Measurements from ENCODE around the gene RABL3.
"Not testable (repeated sequence)": the region's sequence is repeated elsewhere in the genome, so short reads cannot be mapped to it uniquely, and the experiment has no call there.

Gene RABL3, protein sequence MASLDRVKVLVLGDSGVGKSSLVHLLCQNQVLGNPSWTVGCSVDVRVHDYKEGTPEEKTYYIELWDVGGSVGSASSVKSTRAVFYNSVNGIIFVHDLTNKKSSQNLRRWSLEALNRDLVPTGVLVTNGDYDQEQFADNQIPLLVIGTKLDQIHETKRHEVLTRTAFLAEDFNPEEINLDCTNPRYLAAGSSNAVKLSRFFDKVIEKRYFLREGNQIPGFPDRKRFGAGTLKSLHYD

GRCh38 chr3:120742198-120742848, at the start of gene RABL3, which contains the start of gene GTF2E1:
Gene RABL3, minus strand, starts transcription at chr3:120742516. Its CDS starts 9 bp downstream, at chr3:120742507.
Gene GTF2E1, plus strand, starts transcription at chr3:120742744. Its CDS starts 7,809 bp downstream, at chr3:120750553.
- Histone ChIP-seq H2AFZ (ENCODE audit: low read length) (peak within 1 kb of the TSS; percentile 92), H3K79me2 (ENCODE audit: insufficient read depth, low read length) (peaks cover 44% of the 10 kb centered on the region), H3F3A (ENCODE audit: low read depth) (no peaks in the 10 kb centered on the region), H3K4me3 (ENCODE audit: low read length, poor library complexity, severe bottlenecking) (peak within 1 kb of the TSS; percentile 88), H3K4me1 (ENCODE audit: insufficient read depth, low read length, poor library complexity, severe bottlenecking) (peaks cover 22% of the 10 kb centered on the region), H3K4me2 (ENCODE audit: low read depth, low read length, poor library complexity, severe bottlenecking) (peak within 1 kb of the TSS; percentile 88), H3K36me3 (ENCODE audit: insufficient read depth, low read length) (no peaks in the 10 kb centered on the region), H3K9ac (ENCODE audit: low read depth, low read length, poor library complexity, severe bottlenecking) (peak within 1 kb of the TSS; percentile 81), H4K20me1 (ENCODE audit: insufficient read depth, low read length, poor library complexity, severe bottlenecking) (peaks cover 6% of the 10 kb centered on the region), H3K27me3 (ENCODE audit: insufficient read depth, low read length, poor library complexity, severe bottlenecking) (no peaks in the 10 kb centered on the region), H3K9me3 (ENCODE audit: insufficient read depth, low read depth, low read length) (no peaks in the 10 kb centered on the region; the same call in 1 of the 2 replicates), H3K9me2 (replicated peaks; ENCODE audit: low read depth, low read length) (no peaks in the 10 kb centered on the region)
- TF ChIP-seq, protein P1, sequence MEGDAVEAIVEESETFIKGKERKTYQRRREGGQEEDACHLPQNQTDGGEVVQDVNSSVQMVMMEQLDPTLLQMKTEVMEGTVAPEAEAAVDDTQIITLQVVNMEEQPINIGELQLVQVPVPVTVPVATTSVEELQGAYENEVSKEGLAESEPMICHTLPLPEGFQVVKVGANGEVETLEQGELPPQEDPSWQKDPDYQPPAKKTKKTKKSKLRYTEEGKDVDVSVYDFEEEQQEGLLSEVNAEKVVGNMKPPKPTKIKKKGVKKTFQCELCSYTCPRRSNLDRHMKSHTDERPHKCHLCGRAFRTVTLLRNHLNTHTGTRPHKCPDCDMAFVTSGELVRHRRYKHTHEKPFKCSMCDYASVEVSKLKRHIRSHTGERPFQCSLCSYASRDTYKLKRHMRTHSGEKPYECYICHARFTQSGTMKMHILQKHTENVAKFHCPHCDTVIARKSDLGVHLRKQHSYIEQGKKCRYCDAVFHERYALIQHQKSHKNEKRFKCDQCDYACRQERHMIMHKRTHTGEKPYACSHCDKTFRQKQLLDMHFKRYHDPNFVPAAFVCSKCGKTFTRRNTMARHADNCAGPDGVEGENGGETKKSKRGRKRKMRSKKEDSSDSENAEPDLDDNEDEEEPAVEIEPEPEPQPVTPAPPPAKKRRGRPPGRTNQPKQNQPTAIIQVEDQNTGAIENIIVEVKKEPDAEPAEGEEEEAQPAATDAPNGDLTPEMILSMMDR (conservative IDR thresholded peaks at IDR 0.05; ENCODE audit: low read length), result no peak
- TF ChIP-seq EZH2phosphoT487 (IDR thresholded peaks at IDR 0.05; ENCODE audit: borderline replicate concordance), result no peak

- Histone ChIP-seq H3K4me2 (ENCODE audit: low read depth, low read length, poor library complexity, severe bottlenecking) (no peak overlapping the region), H3K4me3 (ENCODE audit: low read length, poor library complexity, severe bottlenecking) (no peak overlapping the region), H3K9me2 (replicated peaks; ENCODE audit: low read depth, low read length) (no peaks in the 10 kb centered on the region), H3K79me2 (ENCODE audit: insufficient read depth, low read length) (no peaks in the 10 kb centered on the region), H2AFZ (ENCODE audit: low read length) (no peak overlapping the region), H3K9me3 (ENCODE audit: insufficient read depth, low read depth, low read length) (no peaks in the 10 kb centered on the region), H3K36me3 (ENCODE audit: insufficient read depth, low read length) (no peaks in the 10 kb centered on the region), H3K4me1 (ENCODE audit: insufficient read depth, low read length, poor library complexity, severe bottlenecking) (no peaks in the 10 kb centered on the region), H3K9ac (ENCODE audit: low read depth, low read length, poor library complexity, severe bottlenecking) (no peak overlapping the region), H4K20me1 (ENCODE audit: insufficient read depth, low read length, poor library complexity, severe bottlenecking) (no peaks in the 10 kb centered on the region), H3F3A (ENCODE audit: low read depth) (no peaks in the 10 kb centered on the region), H3K27me3 (ENCODE audit: insufficient read depth, low read length, poor library complexity, severe bottlenecking) (no peaks in the 10 kb centered on the region)
- TF ChIP-seq, protein P1 (conservative IDR thresholded peaks at IDR 0.05; ENCODE audit: low read length), result no peak
- TF ChIP-seq EZH2phosphoT487 (IDR thresholded peaks at IDR 0.05; ENCODE audit: borderline replicate concordance), result no peak
Observed at GRCh38 chr3:120791913-120792312, 49.6 kb upstream of the RABL3 start.

GRCh38 chr3:120791010-120791409, 48.7 kb upstream of the RABL3 start:
- no peaks in the 10 kb centered on the region for H3K9me3 ChIP-seq (ENCODE audit: insufficient read depth, low read depth, low read length)
- no peaks in the 10 kb centered on the region for H4K20me1 ChIP-seq (ENCODE audit: insufficient read depth, low read length, poor library complexity, severe bottlenecking)
- no peak overlapping the region for H3K4me3 ChIP-seq (ENCODE audit: low read length, poor library complexity, severe bottlenecking)
- H3K9me2 ChIP-seq (replicated peaks; ENCODE audit: low read depth, low read length), result no peaks in the 10 kb centered on the region
- no peak overlapping the region for H2AFZ ChIP-seq (ENCODE audit: low read length)
- TF ChIP-seq, protein P1 (conservative IDR thresholded peaks at IDR 0.05; ENCODE audit: low read length), result no peak
- no peak for TF ChIP-seq EZH2phosphoT487 (IDR thresholded peaks at IDR 0.05; ENCODE audit: borderline replicate concordance)
- H3K79me2 ChIP-seq (ENCODE audit: insufficient read depth, low read length), result no peaks in the 10 kb centered on the region
- no peaks in the 10 kb centered on the region for H3K36me3 ChIP-seq (ENCODE audit: insufficient read depth, low read length)
- H3K4me2 ChIP-seq (ENCODE audit: low read depth, low read length, poor library complexity, severe bottlenecking), result no peak overlapping the region
- no peak overlapping the region for H3K9ac ChIP-seq (ENCODE audit: low read depth, low read length, poor library complexity, severe bottlenecking)
- H3K4me1 ChIP-seq (ENCODE audit: insufficient read depth, low read length, poor library complexity, severe bottlenecking), result no peaks in the 10 kb centered on the region
- no peaks in the 10 kb centered on the region for H3F3A ChIP-seq (ENCODE audit: low read depth)
- H3K27me3 ChIP-seq (ENCODE audit: insufficient read depth, low read length, poor library complexity, severe bottlenecking), result no peaks in the 10 kb centered on the region

- H3K4me2 ChIP-seq (ENCODE audit: low read depth, low read length, poor library complexity, severe bottlenecking); H2AFZ ChIP-seq (ENCODE audit: low read length); H3K4me3 ChIP-seq (ENCODE audit: low read length, poor library complexity, severe bottlenecking); H3K27me3 ChIP-seq (ENCODE audit: insufficient read depth, low read length, poor library complexity, severe bottlenecking); H4K20me1 ChIP-seq (ENCODE audit: insufficient read depth, low read length, poor library complexity, severe bottlenecking); H3K9ac ChIP-seq (ENCODE audit: low read depth, low read length, poor library complexity, severe bottlenecking); H3K4me1 ChIP-seq (ENCODE audit: insufficient read depth, low read length, poor library complexity, severe bottlenecking); H3K9me2 ChIP-seq (replicated peaks; ENCODE audit: low read depth, low read length); H3K9me3 ChIP-seq (ENCODE audit: insufficient read depth, low read depth, low read length); H3K79me2 ChIP-seq (ENCODE audit: insufficient read depth, low read length); H3F3A ChIP-seq (ENCODE audit: low read depth): not testable (repeated sequence)
- peaks cover 17% of the 10 kb centered on the region; the same call in 1 of the 2 replicates for H3K36me3 ChIP-seq (ENCODE audit: insufficient read depth, low read length)
Observed at GRCh38 chr3:120785832-120786231, 43.5 kb upstream of the RABL3 start.
